ENCODE measurements around the gene IRAK2. TPM values are rescaled to one million over a fixed set of nuclear protein-coding genes. Genes with fewer than 3 reads are reported as not detected.

IRAK2 gene
- total RNA-seq, 2 experiments from 2014 or later, result 5.1 to 5.2 TPM

DNA sequence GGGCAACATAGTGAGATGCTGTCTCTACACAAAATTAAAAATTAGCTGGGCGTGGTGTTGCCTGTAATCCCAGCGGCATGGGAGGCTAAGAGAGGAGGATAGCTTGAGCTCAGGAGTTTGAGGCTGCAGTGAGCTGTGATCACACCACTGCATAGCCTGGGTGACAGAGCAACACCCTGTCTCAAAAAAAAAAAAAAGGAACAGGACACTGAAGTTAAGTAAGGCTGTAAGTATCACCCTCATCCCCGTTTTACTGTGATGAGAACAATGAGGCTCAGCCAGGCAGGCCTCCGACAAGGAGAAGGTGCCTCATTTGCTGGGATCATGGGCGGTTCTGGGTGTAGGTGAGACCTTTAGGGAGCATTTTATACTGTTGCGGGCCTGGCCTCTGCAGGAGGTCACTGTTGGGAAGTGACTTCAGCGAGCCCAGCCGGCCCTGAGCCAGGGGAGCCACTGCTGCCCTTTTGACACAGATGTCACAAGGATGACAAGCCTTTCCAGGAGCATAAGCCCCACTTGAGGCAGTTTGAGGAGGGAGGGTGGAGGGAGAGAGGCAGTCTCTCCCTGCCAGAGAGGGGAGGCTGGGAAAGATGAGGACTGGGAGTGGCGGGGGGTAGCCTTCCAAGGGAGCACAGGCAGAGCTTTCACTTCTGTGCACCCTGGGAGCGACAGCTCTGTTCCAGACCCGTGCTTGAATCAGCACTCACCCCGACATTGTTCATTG, 30.8 kb downstream of the IRAK2 start:
- CTCF ChIA-PET, result interaction anchor here (1.5 to 2.1 kb wide), 3 partner anchors 9 to 68 kb away, joined by 4 to 9 read pairs (median 5); partner anchors contain the start of gene VHL
- peak overlapping the region; percentile 98 for H3K27ac Mint-ChIP-seq
- H3K9me3 Mint-ChIP-seq, result no peaks in the 10 kb centered on the region
- POLR2A ChIA-PET, result interaction anchor here (1.0 to 7.0 kb wide), 7 partner anchors 9 to 799 kb away, joined by 3 to 71 read pairs (median 7); partner anchors contain the start of genes BRPF1 and VHL
- H3K4me3 Mint-ChIP-seq, result no peak overlapping the region
- H3K27me3 Mint-ChIP-seq, result no peaks in the 10 kb centered on the region
- no peak for DNase-seq
- H3K36me3 Mint-ChIP-seq (ENCODE audit: low read depth), result peaks cover 6% of the 10 kb centered on the region
- H3K4me1 Mint-ChIP-seq, result peaks cover 86% of the 10 kb centered on the region

DNA sequence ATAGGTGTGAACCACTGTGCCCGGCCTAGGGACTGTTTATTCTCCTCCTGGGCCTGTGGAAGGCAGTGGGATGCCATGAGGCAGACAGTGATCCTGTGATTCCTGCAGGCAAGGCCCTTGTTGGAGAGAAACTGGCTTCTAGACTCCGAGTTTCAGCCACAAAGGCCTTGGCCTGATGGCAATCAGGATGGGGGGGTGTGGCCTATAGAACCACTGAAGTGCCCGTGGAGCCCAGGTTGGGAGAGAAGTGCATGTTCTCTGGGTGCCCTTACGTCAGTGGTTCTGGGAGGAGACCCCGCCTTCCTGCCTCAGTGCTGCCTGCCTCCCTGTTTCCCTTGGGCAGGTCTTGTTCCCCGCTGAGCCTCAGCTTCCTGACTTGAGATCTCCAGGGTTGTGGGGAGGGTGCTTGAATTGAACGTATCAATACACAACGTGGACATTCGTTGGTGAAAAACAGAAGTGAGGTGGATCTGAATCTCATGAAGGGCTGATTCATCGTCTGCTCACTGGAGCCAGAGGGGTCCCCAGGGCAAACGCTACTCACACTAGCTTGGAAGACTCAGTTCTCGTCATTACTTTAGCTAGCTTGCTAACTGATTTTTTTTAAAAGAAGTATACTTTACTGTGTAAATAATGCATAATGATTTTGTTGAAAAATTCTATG, 31.8 kb downstream of the IRAK2 start:
- H3K4me1 Mint-ChIP-seq, result peaks cover 86% of the 10 kb centered on the region
- peak overlapping the region; percentile 98 for H3K27ac Mint-ChIP-seq
- ChIA-PET POLR2A (interaction anchor here (1.3 kb wide), 1 partner anchor 27 kb away, joined by 3 read pairs; no protein-coding TSS in a partner anchor), CTCF (interaction anchor here (0.6 kb wide), 1 partner anchor 306 kb away, joined by 3 read pairs; no protein-coding TSS in a partner anchor)
- peaks cover 7% of the 10 kb centered on the region for H3K36me3 Mint-ChIP-seq (ENCODE audit: low read depth)
- H3K4me3 Mint-ChIP-seq, result no peak overlapping the region
- H3K9me3 Mint-ChIP-seq, result no peaks in the 10 kb centered on the region
- DNase-seq, result no peak
- H3K27me3 Mint-ChIP-seq, result no peaks in the 10 kb centered on the region

DNA sequence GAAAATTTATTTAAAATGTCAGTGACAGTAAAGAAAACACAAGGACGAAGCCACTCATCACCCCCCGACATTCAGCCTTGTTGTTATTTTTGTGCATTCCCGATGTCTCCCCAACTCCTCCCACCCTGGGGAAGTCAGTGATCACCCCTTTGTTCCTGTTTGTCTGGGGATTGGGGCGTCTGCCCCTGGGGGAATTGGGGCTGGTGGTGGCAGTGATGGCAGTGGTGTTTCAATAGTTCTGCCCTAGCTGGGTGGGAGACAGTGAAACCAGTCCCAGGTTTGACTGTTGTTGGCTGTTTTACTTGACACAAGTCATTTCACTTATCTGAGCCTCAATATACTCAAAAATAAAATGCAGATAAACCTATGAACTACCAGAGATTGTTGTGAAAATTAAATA, 33.5 kb downstream of the IRAK2 start:
- Mint-ChIP-seq H3K4me3 (no peak overlapping the region), H3K27me3 (no peaks in the 10 kb centered on the region), H3K4me1 (peaks cover 82% of the 10 kb centered on the region), H3K27ac (peak overlapping the region; percentile 94), H3K36me3 (ENCODE audit: low read depth) (peaks cover 15% of the 10 kb centered on the region), H3K9me3 (no peaks in the 10 kb centered on the region)
- no peak for DNase-seq
- POLR2A ChIA-PET, result interaction anchor here (0.8 to 1.9 kb wide), 3 partner anchors 8 to 46 kb away, joined by 3 to 18 read pairs (median 9); no protein-coding TSS in a partner anchor
- CTCF ChIA-PET, result interaction anchor here (1.5 kb wide), 1 partner anchor 10 kb away, joined by 3 read pairs; no protein-coding TSS in a partner anchor

DNA sequence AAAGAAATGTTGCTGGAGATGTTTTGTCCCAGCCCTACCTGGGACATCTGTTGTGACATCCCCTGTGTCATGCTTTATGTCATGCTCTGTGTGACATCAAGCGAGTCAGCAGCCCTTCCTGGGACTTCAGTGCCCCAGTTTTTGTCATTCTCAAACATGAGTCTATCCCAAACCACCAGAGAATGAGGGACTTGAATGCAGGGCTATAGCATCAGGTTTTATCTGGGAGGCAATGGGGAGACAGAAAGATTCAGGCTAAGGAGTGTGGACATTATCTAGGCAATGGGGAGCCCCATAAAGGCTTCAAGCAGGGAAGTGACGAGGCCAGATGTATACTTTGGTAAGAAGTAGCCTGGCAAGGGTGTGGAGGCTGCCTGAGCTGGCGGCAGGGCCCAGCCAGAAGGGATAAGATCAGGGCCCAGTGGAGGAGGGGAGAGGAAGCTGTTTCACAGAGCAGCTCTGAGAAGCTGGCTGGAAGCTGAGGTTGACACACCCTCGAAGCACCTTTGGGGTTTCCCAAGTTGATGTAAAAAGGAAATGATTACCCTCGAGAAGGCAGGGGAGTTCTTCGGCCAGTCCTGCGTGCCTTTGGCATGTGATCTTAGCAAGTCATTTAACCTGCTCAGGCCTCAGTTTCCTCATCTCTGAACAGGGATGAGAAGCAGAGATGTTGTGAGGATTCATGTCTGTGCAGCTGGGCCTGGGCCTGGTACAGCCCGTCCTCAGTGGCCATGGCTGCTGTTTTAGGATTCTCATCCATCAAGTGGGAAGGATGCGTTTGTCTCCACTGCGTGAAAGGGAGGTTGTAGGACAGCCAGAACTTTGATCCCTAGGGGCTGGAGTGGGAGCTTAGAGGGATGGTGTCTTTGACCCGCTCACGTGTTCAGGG, 34.3 kb downstream of the IRAK2 start:
- ChIA-PET CTCF (interaction anchor here (1.0 to 1.5 kb wide), 8 partner anchors 9 to 65 kb away, joined by 3 to 8 read pairs (median 4); no protein-coding TSS in a partner anchor), POLR2A (interaction anchor here (0.6 to 2.6 kb wide), 13 partner anchors 9 to 83 kb away, joined by 3 to 18 read pairs (median 5); partner anchors contain the start of gene VHL)
- Mint-ChIP-seq H3K27ac (peak overlapping the region; percentile 94), H3K9me3 (no peaks in the 10 kb centered on the region), H3K4me1 (peaks cover 79% of the 10 kb centered on the region), H3K4me3 (peak overlapping the region; percentile 31), H3K36me3 (ENCODE audit: low read depth) (peaks cover 19% of the 10 kb centered on the region), H3K27me3 (no peaks in the 10 kb centered on the region)
- peak; percentile 85 for DNase-seq

DNA sequence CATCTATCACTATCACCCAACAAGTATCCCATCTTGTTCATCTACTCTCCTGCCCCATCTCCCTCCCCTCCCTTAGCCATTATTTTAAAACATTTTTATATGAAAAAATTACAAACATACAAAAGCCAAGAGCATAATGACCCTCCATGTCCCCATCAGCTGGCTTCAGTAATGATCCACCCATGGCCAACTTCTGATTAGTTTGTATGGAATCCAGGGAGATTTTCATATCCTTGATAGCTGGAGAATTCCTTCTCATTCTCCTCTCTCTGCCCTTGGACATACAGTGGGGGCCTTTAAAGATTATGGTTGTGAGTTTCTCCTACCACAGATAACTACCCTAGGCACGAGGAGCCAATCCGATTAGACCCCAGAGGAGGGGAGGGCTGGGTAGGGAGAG, 40.2 kb downstream of the IRAK2 start:
- Mint-ChIP-seq H3K27ac (no peak overlapping the region), H3K4me3 (no peak overlapping the region), H3K36me3 (ENCODE audit: low read depth) (peaks cover 16% of the 10 kb centered on the region), H3K27me3 (no peaks in the 10 kb centered on the region), H3K4me1 (peaks cover 42% of the 10 kb centered on the region), H3K9me3 (no peaks in the 10 kb centered on the region)
- POLR2A ChIA-PET, result interaction anchor here (1.6 to 2.6 kb wide), 2 partner anchors 12 to 43 kb away, joined by 5 to 23 read pairs; partner anchors contain the start of gene TATDN2
- DNase-seq, result no peak
- CTCF ChIA-PET, result interaction anchor here (1.8 to 2.0 kb wide), 3 partner anchors 12 to 39 kb away, joined by 6 to 12 read pairs (median 8); no protein-coding TSS in a partner anchor

DNA sequence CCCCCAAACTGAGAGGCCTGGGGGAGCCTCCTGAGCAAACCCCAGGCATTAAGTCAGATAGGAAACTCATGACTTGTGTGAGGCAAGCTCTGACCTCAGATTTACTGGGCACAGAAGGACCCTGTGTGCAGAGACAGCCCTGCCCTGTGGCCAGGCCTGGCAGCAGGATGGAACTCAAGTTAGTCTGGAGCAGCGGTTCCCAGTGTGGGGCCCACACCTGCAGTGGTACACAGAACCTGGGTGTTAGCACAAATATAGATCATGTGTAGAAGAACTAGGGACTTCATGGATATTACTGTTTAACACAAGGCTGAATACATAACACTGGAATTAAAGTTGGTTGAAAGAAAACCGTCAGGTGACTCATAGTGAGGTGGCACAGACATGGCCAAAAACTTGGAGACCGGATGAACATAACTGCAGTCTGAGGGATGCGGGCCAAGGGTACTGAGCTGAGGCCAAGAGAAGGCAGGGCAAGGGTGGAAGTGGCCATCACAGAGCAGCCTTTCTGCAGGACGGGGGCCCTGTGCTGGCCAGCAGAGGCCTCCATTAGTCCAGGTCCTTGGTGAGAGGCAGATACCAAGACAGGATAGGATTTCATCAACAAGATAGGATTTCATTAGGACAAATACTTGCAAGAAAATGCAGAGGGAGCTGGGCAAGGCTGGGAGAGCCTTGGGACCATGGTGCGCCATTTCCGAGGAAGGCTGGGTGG, 40.9 kb downstream of the IRAK2 start:
- Mint-ChIP-seq H3K27me3 (no peaks in the 10 kb centered on the region), H3K27ac (no peak overlapping the region)
- POLR2A ChIA-PET, result no interaction called here

DNA sequence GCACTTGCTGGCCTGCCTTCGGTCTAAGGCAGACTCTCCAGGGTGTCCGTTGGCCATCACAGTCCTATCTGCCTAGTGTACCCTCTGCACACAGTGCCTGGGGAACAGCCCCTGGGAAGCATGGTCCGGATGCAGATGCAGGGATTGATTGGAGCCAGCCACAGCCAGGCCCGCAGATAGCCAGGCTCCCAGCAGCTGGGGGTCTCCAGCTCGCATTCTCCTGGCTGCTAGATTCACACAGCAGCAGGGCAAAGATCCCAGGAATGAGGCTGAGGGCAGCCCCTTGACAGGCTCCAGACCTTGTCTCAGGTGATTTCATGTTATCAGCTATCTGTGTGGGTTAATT, 41.4 kb downstream of the IRAK2 start:
- no peak overlapping the region for H3K27ac Mint-ChIP-seq
- H3K4me1 Mint-ChIP-seq, result peaks cover 35% of the 10 kb centered on the region
- H3K4me3 Mint-ChIP-seq, result no peak overlapping the region
- DNase-seq, result no peak
- no peaks in the 10 kb centered on the region for H3K27me3 Mint-ChIP-seq
- peaks cover 16% of the 10 kb centered on the region for H3K36me3 Mint-ChIP-seq (ENCODE audit: low read depth)
- no peaks in the 10 kb centered on the region for H3K9me3 Mint-ChIP-seq
- CTCF ChIA-PET, result no interaction called here
- POLR2A ChIA-PET, result no interaction called here

More for the DNA sequence above, 40.9 kb downstream of the IRAK2 start:
- Mint-ChIP-seq H3K36me3 (ENCODE audit: low read depth) (peaks cover 16% of the 10 kb centered on the region), H3K9me3 (no peaks in the 10 kb centered on the region), H3K4me1 (peaks cover 38% of the 10 kb centered on the region), H3K4me3 (no peak overlapping the region)
- no peak for DNase-seq
- CTCF ChIA-PET, result interaction anchor here (1.8 kb wide), 1 partner anchor 40 kb away, joined by 6 read pairs; no protein-coding TSS in a partner anchor

DNA sequence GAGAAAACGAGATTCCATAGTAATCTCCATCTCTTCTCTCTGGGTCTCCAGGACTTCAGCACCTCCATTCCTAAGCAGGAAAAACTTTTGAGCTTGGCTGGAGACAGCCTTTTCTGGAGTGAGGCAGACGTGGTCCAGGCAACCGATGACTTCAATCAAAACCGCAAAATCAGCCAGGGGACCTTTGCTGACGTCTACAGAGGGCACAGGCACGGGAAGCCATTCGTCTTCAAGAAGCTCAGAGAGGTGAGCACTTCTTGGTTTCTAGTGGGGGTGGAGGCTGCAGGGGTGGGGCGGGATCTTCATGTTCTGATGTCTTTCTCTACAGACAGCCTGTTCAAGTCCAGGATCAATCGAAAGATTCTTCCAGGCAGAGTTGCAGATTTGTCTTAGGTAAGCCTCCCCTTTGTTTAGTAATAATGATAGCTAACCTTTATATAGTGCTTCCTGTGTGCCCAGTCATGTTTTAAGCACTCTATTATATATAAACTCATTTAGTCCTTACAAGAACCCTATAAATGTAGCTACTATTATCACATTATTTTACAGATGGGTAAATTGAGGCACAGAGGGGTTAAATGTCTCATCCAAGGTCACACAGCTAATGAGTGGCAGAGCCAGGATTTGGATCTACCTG, 48.6 kb downstream of the IRAK2 start:
- no peaks in the 10 kb centered on the region for H3K27me3 Mint-ChIP-seq
- H3K9me3 Mint-ChIP-seq, result peaks cover 10% of the 10 kb centered on the region
- peaks cover 30% of the 10 kb centered on the region for H3K36me3 Mint-ChIP-seq (ENCODE audit: low read depth)
- no peak overlapping the region for H3K4me3 Mint-ChIP-seq
- POLR2A ChIA-PET, result interaction anchor here (1.0 to 3.3 kb wide), 6 partner anchors 9 to 71 kb away, joined by 3 to 10 read pairs (median 4); partner anchors contain the start of gene VHL
- peaks cover 14% of the 10 kb centered on the region for H3K4me1 Mint-ChIP-seq
- no peak for DNase-seq
- H3K27ac Mint-ChIP-seq, result no peak overlapping the region
- CTCF ChIA-PET, result interaction anchor here (0.6 to 1.7 kb wide), 4 partner anchors 10 to 51 kb away, joined by 3 to 4 read pairs (median 4); no protein-coding TSS in a partner anchor

DNA sequence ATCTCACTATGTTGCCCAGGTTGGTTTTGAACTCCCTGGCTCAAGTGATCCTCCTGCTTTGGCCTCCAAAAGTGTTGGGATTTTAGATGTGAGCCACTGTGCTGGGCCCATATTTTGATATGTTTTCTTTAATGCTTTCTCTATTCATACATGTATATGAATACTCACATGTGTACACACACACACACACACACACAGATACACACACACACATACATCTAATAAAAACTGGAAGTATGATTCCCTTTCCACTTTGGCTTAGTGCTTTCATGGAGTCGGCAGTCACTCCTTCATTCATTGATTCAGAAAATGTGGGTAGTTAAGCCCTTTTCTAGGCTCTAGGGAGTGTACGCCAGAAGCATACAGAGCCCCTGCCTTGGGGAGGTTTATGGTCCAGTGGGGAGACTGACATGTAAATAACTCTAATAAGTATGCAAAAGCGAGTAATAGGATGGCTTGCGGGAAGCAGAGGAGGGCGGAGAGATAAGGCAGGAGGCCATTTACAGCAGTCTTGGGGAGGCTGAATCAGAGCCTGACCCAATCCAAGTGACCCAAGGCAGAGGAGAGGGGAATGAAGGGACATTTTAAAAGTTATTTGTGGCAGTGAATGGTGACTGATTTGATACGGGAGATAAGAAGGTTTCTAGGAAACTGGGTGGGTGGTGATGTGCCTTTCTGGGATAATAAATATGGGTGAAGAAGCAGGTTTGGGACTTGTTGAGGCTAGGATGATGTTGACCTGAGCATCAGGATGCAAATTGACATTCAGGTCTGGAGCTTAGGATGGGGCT, 51.1 kb downstream of the IRAK2 start:
- Mint-ChIP-seq H3K9me3 (peaks cover 10% of the 10 kb centered on the region), H3K4me1 (peaks cover 30% of the 10 kb centered on the region), H3K36me3 (ENCODE audit: low read depth) (peaks cover 39% of the 10 kb centered on the region), H3K27me3 (no peaks in the 10 kb centered on the region), H3K4me3 (no peak overlapping the region), H3K27ac (no peak overlapping the region)
- CTCF ChIA-PET, result no interaction called here
- no peak for DNase-seq
- POLR2A ChIA-PET, result no interaction called here

DNA sequence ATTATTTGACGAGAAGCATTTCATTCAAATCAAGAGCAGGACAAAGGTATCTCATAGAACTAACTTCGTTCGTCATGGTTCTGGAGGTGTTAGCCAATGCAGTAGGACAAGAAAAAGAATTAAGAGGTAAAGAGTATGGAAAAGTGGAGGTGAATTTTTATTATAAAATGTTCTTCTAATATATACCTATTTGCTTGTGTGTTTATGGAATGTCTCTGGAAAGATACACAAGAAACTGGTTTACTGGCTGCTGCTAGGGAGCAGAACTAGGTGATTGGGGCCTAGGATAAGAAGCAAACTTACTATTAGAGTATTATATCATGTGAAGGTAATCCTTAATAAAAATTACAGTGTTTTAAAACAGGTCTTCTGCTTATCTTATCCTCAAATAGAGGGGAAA, 52.6 kb downstream of the IRAK2 start:
- ChIA-PET POLR2A (no interaction called here), CTCF (interaction anchor here (1.1 kb wide), 1 partner anchor 24 kb away, joined by 4 read pairs; no protein-coding TSS in a partner anchor)
- no peak for DNase-seq

DNA sequence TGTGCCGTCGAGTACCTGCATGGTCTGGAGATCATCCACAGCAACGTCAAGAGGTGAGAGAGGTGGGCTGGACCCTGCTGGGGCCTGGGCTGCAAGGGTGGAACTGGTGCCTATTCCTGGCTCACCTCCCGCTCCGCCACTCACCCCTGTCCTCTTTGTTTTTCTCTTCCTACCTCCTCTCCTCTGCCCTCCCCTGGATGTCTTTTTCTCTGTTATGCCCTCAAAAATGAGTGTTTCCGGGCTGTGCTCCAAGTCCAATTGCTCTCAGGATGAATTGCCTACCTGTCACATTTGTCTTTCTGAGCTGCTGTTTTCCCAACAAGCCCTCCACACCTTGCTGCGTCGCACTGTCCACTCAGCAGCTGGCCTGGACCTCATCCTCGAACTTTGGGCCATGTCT, 55.0 kb downstream of the IRAK2 start:
- Mint-ChIP-seq H3K4me3 (no peak overlapping the region), H3K27ac (no peak overlapping the region), H3K36me3 (ENCODE audit: low read depth) (peaks cover 50% of the 10 kb centered on the region), H3K9me3 (peaks cover 10% of the 10 kb centered on the region), H3K4me1 (peaks cover 57% of the 10 kb centered on the region), H3K27me3 (no peaks in the 10 kb centered on the region)
- no peak for DNase-seq
- POLR2A ChIA-PET, result interaction anchor here (0.9 to 6.6 kb wide), 8 partner anchors 11 to 78 kb away, joined by 3 to 71 read pairs (median 4); partner anchors contain the start of gene VHL
- CTCF ChIA-PET, result interaction anchor here (0.8 to 1.0 kb wide), 2 partner anchors 28 to 56 kb away, joined by 3 read pairs; partner anchors contain the start of gene TATDN2

More for the DNA sequence above, 52.6 kb downstream of the IRAK2 start:
- H3K9me3 Mint-ChIP-seq, result peaks cover 10% of the 10 kb centered on the region
- peaks cover 44% of the 10 kb centered on the region for H3K36me3 Mint-ChIP-seq (ENCODE audit: low read depth)
- H3K27me3 Mint-ChIP-seq, result no peaks in the 10 kb centered on the region
- H3K4me1 Mint-ChIP-seq, result peaks cover 42% of the 10 kb centered on the region
- no peak overlapping the region for H3K4me3 Mint-ChIP-seq
- no peak overlapping the region for H3K27ac Mint-ChIP-seq
